Astrocyte (in vitro differentiated cells and primary cell): Measurements from ENCODE around the gene CNTLN.

Experiments used
- CTCF ChIP-seq: IDR thresholded peaks from 2 replicates; pipeline ENCODE4 v1.5.1; 2011; ENCODE audit warnings: low read depth, mild to moderate bottlenecking, inconsistent platforms, low read length, moderate library complexity; ENCODE audit not compliant: insufficient read depth
- EZH2 ChIP-seq: IDR thresholded peaks from 2 replicates; pipeline ENCODE4 v1.6.1; 2012; ENCODE audit warnings: mild to moderate bottlenecking, low read length, inconsistent platforms; ENCODE audit not compliant: insufficient read depth

- no peak for TF ChIP-seq CTCF
- no peak for TF ChIP-seq EZH2
These were observed 36.7 kb downstream of the CNTLN start for GRCh38 chr9:17171309-17172094.
